K562 (cell line): ENCODE data around the gene ALDOC.

ENCODE experiments used
- EZH2 ChIP-seq: IDR thresholded peaks from 2 replicates; pipeline ENCODE4 v1.6.1; 2012; ENCODE audit warnings: low read depth, mild to moderate bottlenecking, inconsistent platforms, low read length, borderline replicate concordance
- NFATC3 ChIP-seq: fragments of 450-650 bp; IDR thresholded peaks from 2 replicates; pipeline ENCODE4 v1.6.1; 2017; ENCODE audit warnings: mild to moderate bottlenecking
- NFRKB ChIP-seq: fragments of 450-650 bp; IDR thresholded peaks from 2 replicates; pipeline ENCODE4 v1.6.1; 2016; ENCODE audit warnings: low read depth
- PCBP2 ChIP-seq: fragments of 200-400 bp; formaldehyde crosslinking; IDR thresholded peaks from 2 replicates; pipeline ENCODE4 v1.6.1; 2018; ENCODE audit warnings: low read length, low read depth, mild to moderate bottlenecking, moderate library complexity; ENCODE audit not compliant: poor library complexity, severe bottlenecking
- PML ChIP-seq: IDR thresholded peaks from 2 replicates; pipeline ENCODE4 v1.6.1; 2012; ENCODE audit warnings: low read length, inconsistent platforms
- POLR2A ChIP-seq: fragments of 450-650 bp; conservative IDR thresholded peaks from 2 replicates; pipeline ENCODE4 v1.6.1; 2016
- POLR2AphosphoS5 ChIP-seq: IDR thresholded peaks from 2 replicates; pipeline ENCODE4 v1.6.1; 2011; ENCODE audit warnings: mild to moderate bottlenecking, low read depth, low read length, moderate library complexity; ENCODE audit not compliant: control insufficient read depth, insufficient read depth
- SIN3A ChIP-seq, 2 experiments: fragments of 150-350 bp in 1 of 2; IDR thresholded peaks; 2 replicates each; pipeline ENCODE4 v1.6.1; 2011 to 2016; ENCODE audit warnings: borderline replicate concordance in 2 of 2, low read depth in 2 of 2, low read length in 2 of 2, mild to moderate bottlenecking in 2 of 2, moderate library complexity in 2 of 2; ENCODE audit not compliant: control insufficient read depth in 1 of 2
- TF ChIP-seq, protein P1 (sequence below), 3 experiments: IDR thresholded peaks in 2 of 3; conservative IDR thresholded peaks in 1 of 3; 2 replicates each; pipeline ENCODE4 v1.5.1; 2011 to 2012; ENCODE audit warnings: low read length in 3 of 3, mild to moderate bottlenecking in 3 of 3, control low read depth in 2 of 3, improper control_type of control experiment in 1 of 3, inconsistent platforms in 1 of 3, low read depth in 1 of 3, mixed read lengths in 1 of 3, moderate library complexity in 1 of 3; ENCODE audit not compliant: insufficient read depth in 2 of 3
- TF ChIP-seq, protein P2 (sequence below), 3 experiments: fragments of 200-800 bp in 1 of 3; sonication (Bioruptor generic) in 1 of 3; sonication (generic) in 1 of 3; formaldehyde crosslinking in 1 of 3; IDR thresholded peaks; 2 replicates each; pipeline versions ENCODE4 v1.6.1 to v1.8.0; 2016 to 2022; ENCODE audit warnings: mild to moderate bottlenecking in 2 of 3, missing compliant biosample characterization in 2 of 3, missing genetic modification characterization in 2 of 3, missing genetic modification reagents in 1 of 3
- TF ChIP-seq, protein P3 (sequence below), 2 experiments: IDR thresholded peaks; 2 replicates each; pipeline ENCODE4 v1.6.1; 2011; ENCODE audit warnings: borderline replicate concordance in 1 of 2, control low read depth in 1 of 2, low read depth in 1 of 2, low read length in 1 of 2, mild to moderate bottlenecking in 1 of 2, mixed read lengths in 1 of 2, moderate library complexity in 1 of 2; ENCODE audit not compliant: insufficient read depth in 1 of 2, insufficient read length in 1 of 2, poor library complexity in 1 of 2, severe bottlenecking in 1 of 2; ENCODE audit errors: extremely low read depth in 1 of 2

DNA sequence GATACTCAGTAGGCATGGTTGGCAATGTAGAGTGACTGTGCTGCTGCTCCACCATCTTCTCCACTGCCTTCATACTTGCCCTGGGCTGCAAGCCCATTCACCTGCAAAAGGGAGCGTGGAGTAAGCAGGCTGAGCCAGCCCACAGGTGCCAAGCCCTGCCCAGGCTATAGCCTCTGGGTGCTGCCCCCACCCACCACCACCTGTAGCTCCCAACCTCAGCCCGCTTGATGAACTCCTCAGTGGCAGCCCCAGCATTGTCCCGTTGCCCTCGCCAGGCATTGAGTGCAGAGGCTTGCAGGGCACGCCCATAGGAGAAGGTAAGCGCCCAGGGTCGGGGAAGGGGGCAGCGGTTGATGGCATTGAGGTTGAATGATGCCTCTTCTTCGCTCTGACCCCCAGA, 3.2 kb downstream of the ALDOC start:
- TF ChIP-seq, protein P1, sequence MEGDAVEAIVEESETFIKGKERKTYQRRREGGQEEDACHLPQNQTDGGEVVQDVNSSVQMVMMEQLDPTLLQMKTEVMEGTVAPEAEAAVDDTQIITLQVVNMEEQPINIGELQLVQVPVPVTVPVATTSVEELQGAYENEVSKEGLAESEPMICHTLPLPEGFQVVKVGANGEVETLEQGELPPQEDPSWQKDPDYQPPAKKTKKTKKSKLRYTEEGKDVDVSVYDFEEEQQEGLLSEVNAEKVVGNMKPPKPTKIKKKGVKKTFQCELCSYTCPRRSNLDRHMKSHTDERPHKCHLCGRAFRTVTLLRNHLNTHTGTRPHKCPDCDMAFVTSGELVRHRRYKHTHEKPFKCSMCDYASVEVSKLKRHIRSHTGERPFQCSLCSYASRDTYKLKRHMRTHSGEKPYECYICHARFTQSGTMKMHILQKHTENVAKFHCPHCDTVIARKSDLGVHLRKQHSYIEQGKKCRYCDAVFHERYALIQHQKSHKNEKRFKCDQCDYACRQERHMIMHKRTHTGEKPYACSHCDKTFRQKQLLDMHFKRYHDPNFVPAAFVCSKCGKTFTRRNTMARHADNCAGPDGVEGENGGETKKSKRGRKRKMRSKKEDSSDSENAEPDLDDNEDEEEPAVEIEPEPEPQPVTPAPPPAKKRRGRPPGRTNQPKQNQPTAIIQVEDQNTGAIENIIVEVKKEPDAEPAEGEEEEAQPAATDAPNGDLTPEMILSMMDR (IDR thresholded peaks at IDR 0.05 in 2 of 3, conservative IDR thresholded peaks at IDR 0.05 in 1 of 3; ENCODE audit: insufficient read depth in 2 of 3, low read depth in 1 of 3, low read length in 3 of 3), result no peak
- TF ChIP-seq POLR2AphosphoS5 (no peak), PCBP2 (no peak), POLR2A (no peak), EZH2 (no peak), SIN3A (IDR thresholded peaks at IDR 0.05; ENCODE audit: borderline replicate concordance in 2 of 2, control insufficient read depth in 1 of 2, low read depth in 2 of 2, low read length in 2 of 2) (no peak), NFRKB (no peak), NFATC3 (no peak), PML (no peak)
- TF ChIP-seq, protein P2, sequence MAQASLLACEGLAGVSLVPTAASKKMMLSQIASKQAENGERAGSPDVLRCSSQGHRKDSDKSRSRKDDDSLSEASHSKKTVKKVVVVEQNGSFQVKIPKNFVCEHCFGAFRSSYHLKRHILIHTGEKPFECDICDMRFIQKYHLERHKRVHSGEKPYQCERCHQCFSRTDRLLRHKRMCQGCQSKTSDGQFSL (CRISPR knock-in tag; IDR thresholded peaks at IDR 0.05), result no peak
- TF ChIP-seq, protein P2 (tag; IDR thresholded peaks at IDR 0.05), result no peak
- TF ChIP-seq, protein P3, sequence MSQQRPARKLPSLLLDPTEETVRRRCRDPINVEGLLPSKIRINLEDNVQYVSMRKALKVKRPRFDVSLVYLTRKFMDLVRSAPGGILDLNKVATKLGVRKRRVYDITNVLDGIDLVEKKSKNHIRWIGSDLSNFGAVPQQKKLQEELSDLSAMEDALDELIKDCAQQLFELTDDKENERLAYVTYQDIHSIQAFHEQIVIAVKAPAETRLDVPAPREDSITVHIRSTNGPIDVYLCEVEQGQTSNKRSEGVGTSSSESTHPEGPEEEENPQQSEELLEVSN (IDR thresholded peaks at IDR 0.05; ENCODE audit: borderline replicate concordance in 1 of 2, extremely low read depth in 1 of 2, insufficient read depth in 1 of 2, insufficient read length in 1 of 2, low read depth in 1 of 2, low read length in 1 of 2, poor library complexity in 1 of 2, severe bottlenecking in 1 of 2), result no peak
